Breast epithelium (tissue), 4 donors: ENCODE data around the gene SUMF2. TPM values are rescaled to one million over a fixed set of nuclear protein-coding genes. Genes with fewer than 3 reads are reported as not detected.
"Not testable (repeated sequence)": the region's sequence is repeated elsewhere in the genome, so short reads cannot be mapped to it uniquely, and the experiment has no call there.

Experiments
- DNase-seq, 2 donors: peaks; one replicate each; pipeline ENCODE4 v3.0.0-alpha.2; 2019; ENCODE audit warnings: low spot score in 2 of 2
- H3K27ac ChIP-seq, 2 donors: fragments of 200-600 bp; sonication (generic) in 1 of 2; one replicate each; pipeline ENCODE4 v1.5.1; 2016 to 2019; ENCODE audit warnings: mild to moderate bottlenecking in 1 of 2
- H3K27me3 ChIP-seq, 2 donors: fragments of 200-600 bp; sonication (generic) in 1 of 2; one replicate each; pipeline versions ENCODE4 v1.5.1 to v1.6.0; 2017 to 2019; ENCODE audit warnings: control low read depth in 1 of 2, mild to moderate bottlenecking in 1 of 2
- H3K36me3 ChIP-seq: fragments of 200-600 bp; one replicate; pipeline ENCODE4 v1.5.1; 2019
- H3K4me1 ChIP-seq, 2 donors: fragments of 200-600 bp; sonication (generic); one replicate each; pipeline ENCODE4 v1.5.1; 2016 to 2019; ENCODE audit warnings: control low read depth in 1 of 2
- H3K4me3 ChIP-seq, 3 donors: fragments of 200-600 bp; sonication (generic); 1 replicate in 2 of 3; 2 replicates in 1 of 3; pipeline ENCODE4 v1.5.1; 2016 to 2019; ENCODE audit warnings: mild to moderate bottlenecking in 3 of 3, moderate library complexity in 2 of 3
- H3K9me3 ChIP-seq, 2 donors: fragments of 200-600 bp; sonication (generic) in 1 of 2; one replicate each; pipeline ENCODE4 v1.5.1; 2016 to 2019; ENCODE audit warnings: control low read depth in 1 of 2
- POLR2A ChIP-seq: fragments of 450-650 bp; IDR thresholded peaks from one replicate; pipeline ENCODE4 v1.6.1; 2016; ENCODE audit warnings: antibody characterized with exemption, mild to moderate bottlenecking, moderate library complexity
- POLR2AphosphoS5 ChIP-seq, 3 donors: sonication (generic); formaldehyde crosslinking; IDR thresholded peaks; one replicate each; pipeline ENCODE4 v1.6.1; 2017; ENCODE audit warnings: antibody characterized with exemption in 3 of 3
- intact Hi-C: fragments of 100-400 bp; cut with DNase I; formaldehyde crosslinking; loops from one replicate; pipeline ENCODE4 v1.15.1; 2023; ENCODE audit warnings: low total_unique reads
- total RNA-seq, 3 donors: library from RNA; depleted of rRNA; stranded (reverse); fragments of >200 nt; gene quantifications; one replicate each; pipeline ENCODE4 v1.1.0, GENCODE V29; 2016
- TF ChIP-seq, protein P1 (sequence below), 3 donors: fragments of 450-650 bp; IDR thresholded peaks; one replicate each; pipeline ENCODE4 v1.5.1; 2016 to 2017; ENCODE audit warnings: antibody characterized with exemption in 3 of 3, mild to moderate bottlenecking in 3 of 3, moderate library complexity in 3 of 3

SUMF2 gene
- total RNA-seq, 3 donors from 2014 or later, result 123 to 131 (median 127) TPM

DNA sequence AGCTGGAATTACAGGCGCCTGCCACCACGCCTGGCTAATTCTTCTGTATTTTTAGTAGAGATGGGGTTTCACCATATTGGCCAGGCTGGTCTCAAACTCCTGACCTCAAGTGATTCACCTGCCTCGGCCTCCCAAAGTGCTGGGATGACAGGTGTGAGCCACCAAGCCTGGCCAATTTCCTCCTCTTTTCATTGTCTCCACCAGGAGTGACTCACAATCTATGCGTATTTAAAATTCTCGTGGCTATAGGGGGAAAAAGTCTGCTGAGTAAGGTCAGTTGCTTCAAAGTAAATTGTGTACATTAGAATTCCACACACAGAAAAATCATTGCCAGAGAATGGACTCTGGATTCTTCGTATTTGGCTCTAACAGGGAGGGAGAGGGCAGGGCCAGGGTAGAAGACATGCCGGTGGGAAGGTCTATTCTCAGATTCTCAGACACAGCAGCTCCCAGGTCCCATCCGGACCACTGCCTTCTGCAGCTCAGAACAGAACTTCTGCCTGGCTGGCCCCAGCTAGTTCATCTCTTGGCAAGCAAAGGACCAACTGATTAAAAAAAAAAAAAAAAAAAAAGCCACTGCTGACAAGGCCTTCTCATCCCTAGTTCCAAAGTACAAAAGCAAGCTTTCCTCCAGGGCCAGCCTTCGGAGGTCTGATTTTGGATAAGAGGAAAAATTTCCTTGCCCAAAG, 35.0 kb upstream of the SUMF2 start:
- H3K4me1 ChIP-seq, result no peaks in the 10 kb centered on the region

DNA sequence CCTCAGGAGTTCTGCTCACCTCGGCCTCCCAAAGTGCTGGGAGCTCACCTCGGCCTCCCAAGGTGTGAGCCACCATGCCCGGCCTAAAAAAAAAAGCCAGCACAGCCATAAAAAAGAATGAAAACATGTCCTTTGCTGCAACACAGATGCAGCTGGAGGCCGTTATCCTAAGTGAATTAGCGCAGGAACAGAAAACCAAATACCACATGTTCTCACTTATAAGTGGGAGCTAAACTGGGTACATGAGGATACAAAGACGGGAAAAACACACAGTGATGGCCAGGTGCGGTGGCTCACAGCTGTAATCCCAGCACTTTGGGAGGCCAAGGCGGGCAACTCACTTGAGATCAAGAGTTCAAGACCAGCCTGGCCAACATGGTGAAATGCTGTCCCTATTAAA, 33.7 kb upstream of the SUMF2 start:
- Histone ChIP-seq H3K36me3 (no peaks in the 10 kb centered on the region), H3K9me3 (no peaks in the 10 kb centered on the region), H3K4me1 (no peaks in the 10 kb centered on the region), H3K4me3 (no peak overlapping the region), H3K27ac (no peak overlapping the region), H3K27me3 (no peaks in the 10 kb centered on the region)
- DNase-seq, result no peak
- intact Hi-C loops, result no loop called here
- TF ChIP-seq POLR2A (no peak), POLR2AphosphoS5 (IDR thresholded peaks at IDR 0.05) (no peak)
- TF ChIP-seq, protein P1, sequence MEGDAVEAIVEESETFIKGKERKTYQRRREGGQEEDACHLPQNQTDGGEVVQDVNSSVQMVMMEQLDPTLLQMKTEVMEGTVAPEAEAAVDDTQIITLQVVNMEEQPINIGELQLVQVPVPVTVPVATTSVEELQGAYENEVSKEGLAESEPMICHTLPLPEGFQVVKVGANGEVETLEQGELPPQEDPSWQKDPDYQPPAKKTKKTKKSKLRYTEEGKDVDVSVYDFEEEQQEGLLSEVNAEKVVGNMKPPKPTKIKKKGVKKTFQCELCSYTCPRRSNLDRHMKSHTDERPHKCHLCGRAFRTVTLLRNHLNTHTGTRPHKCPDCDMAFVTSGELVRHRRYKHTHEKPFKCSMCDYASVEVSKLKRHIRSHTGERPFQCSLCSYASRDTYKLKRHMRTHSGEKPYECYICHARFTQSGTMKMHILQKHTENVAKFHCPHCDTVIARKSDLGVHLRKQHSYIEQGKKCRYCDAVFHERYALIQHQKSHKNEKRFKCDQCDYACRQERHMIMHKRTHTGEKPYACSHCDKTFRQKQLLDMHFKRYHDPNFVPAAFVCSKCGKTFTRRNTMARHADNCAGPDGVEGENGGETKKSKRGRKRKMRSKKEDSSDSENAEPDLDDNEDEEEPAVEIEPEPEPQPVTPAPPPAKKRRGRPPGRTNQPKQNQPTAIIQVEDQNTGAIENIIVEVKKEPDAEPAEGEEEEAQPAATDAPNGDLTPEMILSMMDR (IDR thresholded peaks at IDR 0.05), result no peak

More for the DNA sequence above, 35.0 kb upstream of the SUMF2 start:
- H3K9me3 ChIP-seq, result no peaks in the 10 kb centered on the region
- H3K27ac ChIP-seq, result no peak overlapping the region
- no peaks in the 10 kb centered on the region for H3K36me3 ChIP-seq
- H3K4me3 ChIP-seq, result no peak overlapping the region
- DNase-seq, result no peak
- H3K27me3 ChIP-seq, result no peaks in the 10 kb centered on the region
- no peak for TF ChIP-seq POLR2AphosphoS5 (IDR thresholded peaks at IDR 0.05)
- TF ChIP-seq POLR2A, result no peak
- TF ChIP-seq, protein P1 (IDR thresholded peaks at IDR 0.05), result no peak
- intact Hi-C loops, result no loop called here

DNA sequence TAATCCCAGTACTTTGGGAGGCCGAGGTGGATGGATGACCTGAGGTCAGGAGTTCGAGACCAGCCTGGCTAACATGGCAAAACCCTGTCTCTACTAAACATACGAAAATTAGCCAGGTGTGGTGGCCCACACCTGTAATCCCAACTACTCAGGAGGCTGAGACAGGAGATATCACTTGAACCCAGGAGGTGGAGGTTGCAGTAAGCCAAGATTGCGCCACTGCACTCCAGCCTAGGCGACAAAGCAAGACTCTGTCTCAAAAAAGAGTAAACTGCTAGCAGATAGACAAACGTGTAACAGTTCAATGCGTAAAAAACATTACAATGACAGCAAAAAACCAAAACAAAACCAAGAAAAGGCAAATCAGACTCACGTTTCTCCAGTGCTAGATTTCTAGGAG, 32.5 kb upstream of the SUMF2 start:
- H3K9me3 ChIP-seq, intact Hi-C loops, H3K4me3 ChIP-seq, H3K36me3 ChIP-seq, H3K27ac ChIP-seq, H3K4me1 ChIP-seq, H3K27me3 ChIP-seq, DNase-seq: not testable (repeated sequence)

DNA sequence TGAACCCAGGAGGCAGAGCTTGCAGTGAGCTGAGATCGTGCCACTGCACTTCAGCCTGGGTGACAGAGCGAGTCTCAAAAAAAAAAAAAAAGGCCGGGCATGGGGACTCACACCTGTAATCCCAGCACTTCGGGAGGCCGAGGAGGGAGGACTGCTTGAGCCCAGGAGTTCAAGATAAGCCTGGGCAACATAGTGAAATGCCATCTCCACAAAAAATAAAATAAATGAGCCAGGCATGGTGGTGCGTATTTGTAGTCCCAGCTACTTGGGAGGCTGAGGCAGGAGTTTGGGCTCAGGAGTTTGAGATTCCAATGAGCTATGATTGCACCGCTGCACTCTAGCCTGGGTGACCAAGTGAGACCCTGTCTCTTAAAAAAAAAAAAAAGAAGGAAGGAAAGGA, 31.5 kb upstream of the SUMF2 start:
- H3K4me3 ChIP-seq, H3K9me3 ChIP-seq, H3K27ac ChIP-seq, H3K36me3 ChIP-seq, DNase-seq, intact Hi-C loops, H3K4me1 ChIP-seq, H3K27me3 ChIP-seq: not testable (repeated sequence)

DNA sequence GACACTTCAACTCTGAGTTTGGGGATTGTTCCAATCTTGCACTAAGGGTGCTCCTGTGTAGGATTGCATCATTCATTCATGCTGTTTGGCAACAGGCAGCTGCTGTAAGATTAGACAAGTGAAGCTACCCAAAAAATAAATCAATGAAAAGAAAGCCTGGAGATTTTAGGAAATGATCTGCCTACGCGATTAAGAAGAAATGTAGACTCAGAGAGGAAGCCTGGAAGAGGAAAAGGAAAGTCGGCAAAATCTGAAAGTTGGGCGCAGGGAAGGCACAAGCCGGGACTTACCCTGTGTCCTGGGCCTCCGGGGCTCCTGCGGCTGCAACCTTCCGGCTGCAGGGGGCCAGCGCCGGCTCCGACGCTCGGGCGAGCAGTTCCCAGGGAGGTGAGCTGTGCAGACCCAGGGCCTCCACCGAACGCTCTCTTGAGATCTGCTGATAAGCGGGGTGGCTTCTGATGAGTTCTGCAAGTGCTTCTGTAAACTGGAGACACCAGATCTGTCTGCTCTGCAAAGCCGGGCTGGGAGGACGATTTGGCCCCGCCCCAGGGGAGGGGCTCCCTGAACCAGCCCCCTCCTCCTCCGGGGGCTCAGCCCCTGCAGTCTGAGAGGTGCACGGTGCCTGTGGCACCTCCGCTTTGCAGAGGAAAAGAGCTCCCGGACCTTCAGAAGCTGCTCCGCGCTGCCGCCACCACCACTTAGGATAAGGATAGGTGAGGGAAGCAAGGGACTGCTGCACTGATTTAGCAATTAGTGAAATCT, 30.2 kb upstream of the SUMF2 start:
- no peaks in the 10 kb centered on the region for H3K36me3 ChIP-seq
- intact Hi-C loops, result no loop called here
- H3K4me1 ChIP-seq, result no peaks in the 10 kb centered on the region
- TF ChIP-seq POLR2AphosphoS5 (IDR thresholded peaks at IDR 0.05) (no peak), POLR2A (no peak)
- TF ChIP-seq, protein P1 (IDR thresholded peaks at IDR 0.05), result no peak
- no peaks in the 10 kb centered on the region for H3K9me3 ChIP-seq
- peak overlapping the region; percentile 54 to 75 (median 69) for H3K4me3 ChIP-seq
- peak in 1 of 2 donors; percentile 52 for DNase-seq
- no peak overlapping the region for H3K27ac ChIP-seq
- H3K27me3 ChIP-seq, result no peaks in the 10 kb centered on the region

DNA sequence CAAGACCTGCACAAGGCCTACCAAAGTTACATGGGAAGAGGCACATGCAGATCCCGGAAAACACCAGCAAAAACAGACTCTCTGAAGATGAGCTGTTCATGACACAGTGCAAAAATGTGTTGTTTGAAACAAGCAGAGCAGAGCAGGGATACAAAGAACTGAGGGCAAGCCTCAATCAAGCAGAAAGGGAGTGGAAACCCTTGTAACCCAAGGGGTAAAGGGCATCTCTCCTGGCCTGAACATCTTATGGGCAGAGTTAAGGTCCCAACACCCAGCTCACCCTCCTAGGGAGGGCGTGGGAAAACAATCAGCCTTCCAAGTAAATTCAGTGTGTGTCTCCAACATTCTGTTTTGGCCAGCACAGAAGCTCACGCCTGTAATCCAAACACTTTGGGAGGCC, 23.4 kb upstream of the SUMF2 start:
- Histone ChIP-seq H3K4me3 (no peak overlapping the region), H3K9me3 (no peaks in the 10 kb centered on the region), H3K36me3 (no peaks in the 10 kb centered on the region), H3K27ac (no peak overlapping the region), H3K27me3 (no peaks in the 10 kb centered on the region), H3K4me1 (no peaks in the 10 kb centered on the region)
- no peak for DNase-seq
- intact Hi-C loops, result no loop called here
- TF ChIP-seq, protein P1 (IDR thresholded peaks at IDR 0.05), result no peak

DNA sequence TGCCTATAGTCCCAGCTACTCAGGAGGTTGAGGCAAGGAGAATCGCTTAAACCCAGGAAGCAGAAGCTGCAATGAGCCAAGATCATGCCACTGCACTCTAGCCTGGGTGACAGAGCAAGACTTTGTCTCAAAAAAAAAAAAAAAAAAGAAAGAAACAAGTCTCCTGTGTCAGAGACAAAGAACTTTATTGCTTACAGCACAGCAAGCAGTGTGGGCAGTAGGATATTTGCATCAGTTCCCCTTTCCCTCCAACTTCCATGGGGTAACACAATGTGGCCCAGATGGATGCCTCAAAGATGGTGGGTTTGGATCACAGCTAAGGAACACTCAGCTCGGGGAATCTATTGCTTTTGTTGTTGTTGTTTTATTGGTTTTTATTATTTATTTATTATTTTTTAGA, 18.3 kb upstream of the SUMF2 start:
- H3K4me1 ChIP-seq, H3K27ac ChIP-seq, H3K9me3 ChIP-seq, H3K27me3 ChIP-seq, DNase-seq, H3K36me3 ChIP-seq, H3K4me3 ChIP-seq, intact Hi-C loops: not testable (repeated sequence)
